Esophagus squamous epithelium (tissue), 5 donors: ENCODE data around the gene PPP1R18. TPM values are rescaled to one million over a fixed set of nuclear protein-coding genes. Genes with fewer than 3 reads are reported as not detected.

ENCODE experiments used
- DNase-seq: peaks from one replicate; lab custom pipeline; 2025; lab: John Stamatoyannopoulos, UW
- H3K27ac ChIP-seq, 4 donors: fragments of 200-600 bp; sonication (generic); one replicate each; pipeline ENCODE4 v1.5.1; 2016 to 2019; ENCODE audit warnings: mild to moderate bottlenecking in 1 of 4
- H3K27me3 ChIP-seq, 4 donors: fragments of 200-600 bp; sonication (generic); 1 replicate in 3 of 4; 2 replicates in 1 of 4; pipeline versions ENCODE4 v1.5.1 to v1.6.0; 2017 to 2021; ENCODE audit warnings: antibody characterized with exemption in 1 of 4
- H3K36me3 ChIP-seq, 3 donors: fragments of 200-600 bp; sonication (generic); one replicate each; pipeline ENCODE4 v1.5.1; 2016 to 2019
- H3K4me1 ChIP-seq, 3 donors: fragments of 200-600 bp; sonication (generic); one replicate each; pipeline ENCODE4 v1.5.1; 2017 to 2019
- H3K4me3 ChIP-seq, 4 donors: fragments of 200-600 bp; sonication (generic); 1 replicate in 3 of 4; 2 replicates in 1 of 4; pipeline ENCODE4 v1.5.1; 2016 to 2019; ENCODE audit warnings: mild to moderate bottlenecking in 2 of 4, moderate library complexity in 1 of 4
- H3K9me3 ChIP-seq, 3 donors: fragments of 200-600 bp; sonication (generic); one replicate each; pipeline ENCODE4 v1.5.1; 2016 to 2019
- CTCF ChIP-seq, 6 experiments: fragments of 450-650 bp in 4 of 6; fragments of 200-600 bp in 2 of 6; sonication (generic) in 2 of 6; IDR thresholded peaks; one replicate each; pipeline ENCODE4 v1.5.1; 2016 to 2019; ENCODE audit warnings: antibody characterized with exemption in 6 of 6, mild to moderate bottlenecking in 4 of 6, moderate library complexity in 4 of 6
- POLR2A ChIP-seq, 4 donors: fragments of 450-650 bp; IDR thresholded peaks; one replicate each; pipeline ENCODE4 v1.6.1; 2017; ENCODE audit warnings: antibody characterized with exemption in 4 of 4, mild to moderate bottlenecking in 4 of 4, moderate library complexity in 3 of 4
- WGBS, 2 donors: methylation state at CpG; one replicate each; pipeline ENCODE4 v1.1.5; 2018; 5-methylcytosine and 5-hydroxymethylcytosine counted together
- intact Hi-C: fragments of 100-400 bp; cut with DNase I; formaldehyde crosslinking; loops from one replicate; pipeline ENCODE4 v1.15.0; 2022
- total RNA-seq, 4 donors: library from RNA; depleted of rRNA; stranded (reverse); fragments of >200 nt; gene quantifications; one replicate each; pipeline ENCODE4 v1.1.0, GENCODE V29; 2016
- donor health status: DM: yes; HTN: yes; CAD: no.

Gene PPP1R18
- total RNA-seq, 4 donors from 2014 or later: 9.8 to 22.2 (median 17.4) TPM

GRCh38 chr6:30646450-30647241, 39.8 kb downstream of the PPP1R18 start, which contains the start of gene C6orf136:
Gene C6orf136, plus strand, starts transcription at chr6:30647133. Its CDS starts 99 bp downstream, at chr6:30647232.
- H3K27ac ChIP-seq: peak within 1 kb of the TSS; percentile 96 to 99 (median 98)
- WGBS, 2 donors: 8 to 17% methylated on average over 15 to 24 of the region's 37 CpGs
- no peak for TF ChIP-seq POLR2A (IDR thresholded peaks at IDR 0.05)
- peak in 1 of 6 experiments; percentile 20 for TF ChIP-seq CTCF (IDR thresholded peaks at IDR 0.05)
- no peaks in the 10 kb centered on the region for H3K9me3 ChIP-seq
- peak; percentile 49 for DNase-seq
- H3K4me3 ChIP-seq: peak within 1 kb of the TSS; percentile 90 to 100 (median 98)
- H3K27me3 ChIP-seq: no peaks in the 10 kb centered on the region
- intact Hi-C loops: no loop called here
- H3K4me1 ChIP-seq: peaks cover 10 to 30% (median 13%) of the 10 kb centered on the region in 3 donors
- peaks cover 0 to 52% (median 11%) of the 10 kb centered on the region in 3 donors for H3K36me3 ChIP-seq

DNA sequence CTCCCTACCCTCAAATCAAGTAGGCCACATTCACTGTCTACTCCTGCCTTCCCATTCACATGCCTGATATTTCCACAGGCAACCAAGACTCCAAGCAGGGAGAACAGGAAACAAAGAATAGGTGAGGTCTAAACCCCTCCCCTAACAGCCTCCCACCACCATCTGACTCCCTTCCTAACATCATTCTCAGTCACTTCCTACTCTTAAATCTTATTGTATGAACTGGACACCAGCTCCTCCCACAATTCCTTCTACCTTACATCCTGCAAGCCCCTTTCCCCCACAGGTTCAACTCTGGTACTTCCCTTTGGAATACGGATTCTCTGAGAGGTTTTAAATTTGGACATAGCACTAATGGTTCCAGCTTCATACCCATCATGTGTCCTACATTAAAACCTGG, 40.5 kb downstream of the PPP1R18 start:
- Histone ChIP-seq H3K4me3 (peak overlapping the region in 1 of 4 donors; percentile 100), H3K36me3 (peaks cover 0 to 52% (median 5%) of the 10 kb centered on the region in 3 donors), H3K4me1 (peaks cover 10 to 30% (median 13%) of the 10 kb centered on the region in 3 donors), H3K27ac (peak overlapping the region in 2 of 4 donors; percentile 96 to 99), H3K27me3 (no peaks in the 10 kb centered on the region), H3K9me3 (no peaks in the 10 kb centered on the region)
- no peak for DNase-seq
- TF ChIP-seq CTCF (IDR thresholded peaks at IDR 0.05): no peak
- no peak for TF ChIP-seq POLR2A (IDR thresholded peaks at IDR 0.05)
- WGBS, 2 donors: 75 to 83% methylated on average over 1 of the region's 1 CpG
- intact Hi-C loops: no loop called here

DNA sequence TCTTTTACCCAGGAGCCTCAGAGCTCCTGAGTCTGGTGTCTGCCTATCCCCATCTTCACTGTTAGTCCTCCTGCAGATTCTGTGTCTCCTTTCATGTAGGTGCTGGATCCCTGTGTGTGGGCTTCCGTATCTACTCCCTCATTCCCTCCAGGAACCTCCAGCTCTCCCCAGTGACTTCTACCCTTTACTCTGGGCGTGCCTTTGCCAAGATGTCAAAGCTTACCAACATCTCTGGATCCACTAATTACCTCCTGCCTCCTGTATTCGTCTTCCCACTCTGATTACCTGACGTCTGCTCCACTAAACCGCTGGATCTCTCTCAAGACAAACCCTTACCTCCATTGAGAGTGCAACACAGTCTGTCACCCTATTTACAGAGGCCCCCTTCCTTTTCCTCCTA, 41.7 kb downstream of the PPP1R18 start:
- Histone ChIP-seq H3K36me3 (peaks cover 0 to 52% (median 0%) of the 10 kb centered on the region in 3 donors), H3K27me3 (no peaks in the 10 kb centered on the region), H3K9me3 (no peaks in the 10 kb centered on the region), H3K4me3 (no peak overlapping the region), H3K4me1 (peaks cover 10 to 30% (median 13%) of the 10 kb centered on the region in 3 donors), H3K27ac (no peak overlapping the region)
- TF ChIP-seq POLR2A (IDR thresholded peaks at IDR 0.05) (no peak), CTCF (IDR thresholded peaks at IDR 0.05) (no peak)
- 80 to 84% methylated on average over 5 of the region's 5 CpGs for WGBS, 2 donors
- intact Hi-C loops: no loop called here
- DNase-seq: no peak

DNA sequence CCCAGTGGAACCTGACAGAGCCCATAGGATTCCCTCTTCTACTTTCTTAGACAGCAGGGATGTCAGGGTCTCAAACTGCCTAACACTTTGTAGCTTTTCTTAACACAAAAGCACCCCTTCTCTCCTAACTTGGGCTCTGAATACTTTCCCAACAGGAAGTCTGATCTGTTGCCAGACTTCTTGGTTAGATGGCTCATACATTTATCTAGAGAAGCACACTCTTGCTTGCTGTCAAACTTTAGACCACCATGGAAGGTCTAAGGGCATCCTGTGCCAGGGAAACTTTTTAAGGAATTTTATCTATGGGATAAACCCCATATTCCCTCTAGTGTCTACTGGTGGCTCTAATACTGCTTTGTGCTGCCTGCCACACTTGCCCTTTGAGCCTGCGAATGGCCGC, 42.8 kb downstream of the PPP1R18 start:
- Histone ChIP-seq H3K36me3 (peaks cover 0 to 52% (median 0%) of the 10 kb centered on the region in 3 donors), H3K4me1 (peaks cover 10 to 26% (median 13%) of the 10 kb centered on the region in 3 donors), H3K27me3 (no peaks in the 10 kb centered on the region), H3K27ac (no peak overlapping the region), H3K4me3 (no peak overlapping the region), H3K9me3 (no peaks in the 10 kb centered on the region)
- WGBS, 2 donors: 93 to 100% methylated on average over 2 of the region's 2 CpGs
- no peak for DNase-seq
- no peak for TF ChIP-seq CTCF (IDR thresholded peaks at IDR 0.05)
- no peak for TF ChIP-seq POLR2A (IDR thresholded peaks at IDR 0.05)
- intact Hi-C loops: no loop called here

DNA sequence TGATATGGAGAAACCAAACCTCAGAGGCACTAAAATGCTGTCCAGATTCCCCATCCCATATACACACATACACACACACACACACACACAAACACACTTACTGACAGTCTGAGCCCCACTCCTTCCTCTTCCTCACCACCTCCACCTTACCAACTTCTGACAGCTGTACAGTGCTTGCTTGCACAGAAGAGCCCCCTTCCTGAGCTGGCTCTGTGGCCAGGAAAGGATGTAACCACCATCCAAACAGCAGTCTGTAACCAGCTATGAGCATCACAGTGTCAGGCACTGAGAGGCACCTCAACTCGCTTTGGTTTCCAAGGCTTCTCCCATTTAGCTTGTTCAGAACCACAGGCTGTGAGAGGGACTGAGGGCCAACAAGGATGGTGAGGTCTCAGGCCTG, 45.4 kb downstream of the PPP1R18 start:
- no peak for TF ChIP-seq POLR2A (IDR thresholded peaks at IDR 0.05)
- no peak for TF ChIP-seq CTCF (IDR thresholded peaks at IDR 0.05)
- intact Hi-C loops: no loop called here
- WGBS, 2 donors: 70 to 80% methylated on average over 1 of the region's 1 CpG
- DNase-seq: no peak
- H3K27me3 ChIP-seq: no peaks in the 10 kb centered on the region
- peaks cover 0 to 59% (median 0%) of the 10 kb centered on the region in 3 donors for H3K36me3 ChIP-seq
- H3K4me3 ChIP-seq: no peak overlapping the region
- no peak overlapping the region for H3K27ac ChIP-seq
- H3K9me3 ChIP-seq: no peaks in the 10 kb centered on the region
- peaks cover 0 to 7% (median 0%) of the 10 kb centered on the region in 3 donors for H3K4me1 ChIP-seq
